Thoracic aorta (tissue), 2 donors: ENCODE data around the gene CIBAR2. TPM values are rescaled to one million over a fixed set of nuclear protein-coding genes. Genes with fewer than 3 reads are reported as not detected.

ENCODE experiments used
- ATAC-seq: fragments of 150-250 bp; one replicate; pipeline ENCODE4 v1.8.0; 2017; ENCODE audit warnings: low read depth; ENCODE audit not compliant: insufficient number of reproducible peaks, low FRiP score
- DNase-seq: peaks from one replicate; pipeline ENCODE4 v3.0.0-alpha.2; 2020; ENCODE audit warnings: low spot score
- H3K27ac ChIP-seq, 2 donors: fragments of 200-600 bp; sonication (generic); 1 replicate in 1 of 2; 2 replicates in 1 of 2; pipeline ENCODE4 v1.5.1; 2016; ENCODE audit warnings: mild to moderate bottlenecking in 2 of 2, moderate library complexity in 2 of 2
- H3K27me3 ChIP-seq: fragments of 200-600 bp; sonication (generic); replicated peaks from 2 replicates; pipeline ENCODE4 v1.6.0; 2016; ENCODE audit warnings: mild to moderate bottlenecking; ENCODE audit not compliant: insufficient read depth
- H3K36me3 ChIP-seq: fragments of 200-600 bp; sonication (generic); one replicate; pipeline ENCODE4 v1.5.1; 2016
- H3K4me1 ChIP-seq, 2 donors: fragments of 200-600 bp; sonication (generic); 1 replicate in 1 of 2; 2 replicates in 1 of 2; pipeline versions ENCODE4 v1.5.1 to v1.6.0; 2016; ENCODE audit warnings: low read depth in 2 of 2, mild to moderate bottlenecking in 1 of 2; ENCODE audit not compliant: control insufficient read depth in 1 of 2
- H3K4me3 ChIP-seq: fragments of 200-600 bp; sonication (generic); 2 replicates; pipeline ENCODE4 v1.5.1; 2016; ENCODE audit warnings: mild to moderate bottlenecking
- H3K9me3 ChIP-seq: fragments of 200-600 bp; sonication (generic); 2 replicates; pipeline ENCODE4 v1.5.1; 2016
- CTCF ChIP-seq: fragments of 200-600 bp; sonication (generic); IDR thresholded peaks from one replicate; pipeline ENCODE4 v1.5.1; 2019; ENCODE audit warnings: antibody characterized with exemption
- total RNA-seq, 2 donors: library from RNA; depleted of rRNA; stranded (reverse); fragments of >200 nt; gene quantifications; one replicate each; pipeline versions ENCODE4 v1.1.0 to v1.2.3, GENCODE V29; 2016

CIBAR2 gene
- total RNA-seq, 2 donors from 2014 or later: not detected

DNA sequence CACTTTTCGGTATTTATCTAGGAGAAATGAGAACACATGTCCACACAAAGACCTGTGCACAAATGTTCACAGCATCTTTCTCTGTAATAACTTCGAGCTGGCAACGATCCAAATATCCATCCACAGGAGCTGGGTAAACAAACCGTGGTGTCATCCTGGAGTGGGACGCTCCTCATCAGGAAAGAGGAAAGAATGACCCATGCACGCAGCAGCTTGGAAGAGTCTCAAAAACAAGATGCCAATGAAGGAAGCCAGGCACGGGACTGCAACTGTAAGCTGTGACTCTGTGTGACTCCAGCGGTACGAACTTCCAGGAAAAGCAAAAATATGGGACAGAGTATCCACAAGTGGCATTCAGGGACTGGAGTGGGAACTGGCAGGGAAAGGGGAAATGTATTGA is 36.7 kb upstream of the CIBAR2 start:
- TF ChIP-seq CTCF: no peak
- no peak for DNase-seq
- Histone ChIP-seq H3K9me3 (no peaks in the 10 kb centered on the region), H3K4me1 (peaks cover 28 to 72% of the 10 kb centered on the region in 2 donors), H3K4me3 (no peak overlapping the region), H3K27me3 (no peaks in the 10 kb centered on the region), H3K36me3 (no peaks in the 10 kb centered on the region), H3K27ac (no peak overlapping the region)
- no peak for ATAC-seq

DNA sequence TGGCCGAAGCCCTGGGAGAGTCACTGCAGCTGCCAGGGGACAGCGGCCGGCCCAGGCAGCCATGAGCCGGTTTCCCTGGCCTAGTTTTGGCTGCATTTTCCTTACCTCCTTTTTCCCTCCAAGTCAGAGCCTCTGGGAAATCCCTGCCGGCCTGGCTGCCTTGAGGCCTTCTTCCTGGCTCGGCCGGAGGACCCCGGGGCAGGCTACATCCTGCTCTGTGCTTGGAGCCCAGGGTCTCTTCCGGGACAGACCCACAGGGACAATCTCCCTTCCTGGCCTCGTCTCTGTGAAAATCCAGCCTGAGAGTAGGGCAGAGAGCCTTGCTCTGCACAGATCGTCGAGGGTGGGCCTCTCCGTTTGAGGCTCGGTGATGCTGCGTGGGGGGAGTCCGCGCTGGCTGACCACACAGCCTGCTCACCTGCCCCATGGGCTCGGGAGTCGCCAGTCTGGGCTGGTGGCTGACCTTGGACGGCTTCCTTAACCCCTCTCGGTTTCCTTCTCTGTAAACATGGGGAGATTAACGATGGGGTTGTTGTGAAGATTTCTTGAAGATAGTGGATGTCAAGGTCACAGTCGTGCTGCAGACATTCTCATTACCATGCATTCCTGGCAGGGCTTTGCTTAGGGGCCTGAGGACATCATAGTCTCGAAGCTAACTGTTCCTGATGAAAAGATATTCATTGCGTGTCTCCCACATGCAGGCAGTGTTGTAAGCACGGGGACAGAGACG is 34.8 kb upstream of the CIBAR2 start:
- TF ChIP-seq CTCF: no peak
- Histone ChIP-seq H3K4me1 (peaks cover 28 to 54% of the 10 kb centered on the region in 2 donors), H3K9me3 (no peaks in the 10 kb centered on the region), H3K4me3 (no peak overlapping the region), H3K27ac (no peak overlapping the region), H3K27me3 (no peaks in the 10 kb centered on the region), H3K36me3 (no peaks in the 10 kb centered on the region)
- ATAC-seq: no peak
- no peak for DNase-seq

DNA sequence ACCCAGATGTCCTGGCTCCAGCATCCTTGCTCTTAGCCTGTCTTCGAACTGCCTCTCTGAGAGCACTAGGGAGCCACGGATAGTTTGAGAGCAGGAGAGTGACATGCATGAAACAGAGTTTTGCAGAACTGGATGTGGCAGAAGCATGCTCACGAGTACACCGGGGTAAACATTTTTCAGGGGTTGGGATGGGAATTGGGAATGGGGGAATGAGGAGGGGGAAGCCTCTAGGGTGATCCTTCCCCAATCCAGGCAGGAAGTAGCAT is 34.2 kb upstream of the CIBAR2 start:
- Histone ChIP-seq H3K27ac (no peak overlapping the region), H3K36me3 (no peaks in the 10 kb centered on the region), H3K4me3 (no peak overlapping the region), H3K9me3 (no peaks in the 10 kb centered on the region), H3K27me3 (no peaks in the 10 kb centered on the region), H3K4me1 (peaks cover 27 to 47% of the 10 kb centered on the region in 2 donors)
- TF ChIP-seq CTCF: no peak
- DNase-seq (no peak), ATAC-seq (no peak)

GRCh38 chr16:85145734-85146531 is 33.7 kb upstream of the CIBAR2 start:
- Histone ChIP-seq H3K4me3 (no peak overlapping the region), H3K4me1 (peaks cover 22 to 42% of the 10 kb centered on the region in 2 donors), H3K9me3 (no peaks in the 10 kb centered on the region), H3K27ac (no peak overlapping the region), H3K36me3 (no peaks in the 10 kb centered on the region), H3K27me3 (no peaks in the 10 kb centered on the region)
- TF ChIP-seq CTCF: no peak
- no peak for DNase-seq
- no peak for ATAC-seq

DNA sequence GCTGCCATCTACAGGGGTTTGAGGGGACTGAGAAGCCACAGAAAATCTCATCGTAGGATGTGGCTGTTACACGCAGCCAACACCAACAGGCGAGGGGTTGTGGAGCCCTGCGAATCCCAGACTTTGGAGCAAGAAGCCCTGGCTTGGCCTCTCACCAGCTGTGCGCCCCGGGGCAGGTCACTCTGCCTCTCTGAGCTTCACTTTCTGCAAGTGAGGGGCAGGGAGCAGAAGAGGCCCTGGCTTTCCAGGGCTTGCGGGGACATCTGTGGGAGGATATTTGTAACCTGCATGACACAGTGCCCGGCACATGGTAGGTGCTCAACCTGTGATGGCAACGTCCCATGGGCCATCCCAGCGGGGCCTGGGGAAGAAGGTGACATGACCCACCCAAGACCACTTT is 32.9 kb upstream of the CIBAR2 start:
- no peaks in the 10 kb centered on the region for H3K27me3 ChIP-seq
- no peaks in the 10 kb centered on the region for H3K9me3 ChIP-seq
- H3K4me1 ChIP-seq: peaks cover 17 to 35% of the 10 kb centered on the region in 2 donors
- DNase-seq (no peak), ATAC-seq (no peak)
- H3K36me3 ChIP-seq: no peaks in the 10 kb centered on the region
- no peak overlapping the region for H3K4me3 ChIP-seq
- no peak for TF ChIP-seq CTCF
- no peak overlapping the region for H3K27ac ChIP-seq
